Right ventricle myocardium inferior (tissue), 1 donor: ENCODE data around the gene TBL1X. TPM values are rescaled to one million over a fixed set of nuclear protein-coding genes. Genes with fewer than 3 reads are reported as not detected.
A peak's percentile ranks its signal among the peaks of the same experiment; 100 is the strongest.

Experiments
- ATAC-seq: fragments of 200-7000 bp; cut with Tn5 transposase; one replicate; pipeline ENCODE4 v1.9.1; 2020; ENCODE audit warnings: mild to moderate bottlenecking, moderate library complexity
- DNase-seq: peaks from one replicate; pipeline ENCODE4 v3.0.0; 2021; ENCODE audit errors: missing footprints
- intact Hi-C: fragments of 100-400 bp; cut with DNase I; formaldehyde crosslinking; loops from one replicate; pipeline ENCODE4 v1.11.0; 2022
- total RNA-seq: library from RNA; stranded (reverse); fragmentation: NEBNext Ultra II Directional; extraction: Animal tissue kit (Norgen Biotek cat#: 25700); gene quantifications from one replicate; pipeline ENCODE4 v1.2.1, GENCODE V29; 2021
- donor health status: DM: no; HTN: yes; CAD: no; lungs with severe emphysema.

Gene TBL1X
- total RNA-seq, 1 donor from 2014 or later = 10.6 TPM

DNA sequence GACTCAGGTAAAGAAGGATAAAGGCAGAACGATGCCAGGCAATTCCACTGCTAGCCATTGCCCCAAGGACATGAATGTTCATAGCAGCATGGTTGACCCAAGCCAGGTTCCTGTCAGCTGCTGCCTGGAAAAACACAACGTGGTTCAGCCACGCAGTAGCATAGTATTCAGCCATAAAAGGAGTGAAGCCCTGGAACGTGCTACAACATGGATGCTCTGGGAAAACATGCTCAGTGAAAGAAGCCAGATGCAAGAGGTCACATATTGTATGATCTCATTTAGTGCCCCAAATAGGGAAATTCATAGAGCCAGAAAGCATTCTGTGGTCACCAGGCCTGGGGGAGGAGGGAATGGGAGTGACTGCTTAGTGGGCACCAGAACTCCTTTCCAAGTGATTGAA is 170.9 kb downstream of the TBL1X start:
- intact Hi-C loops = no loop called here
- DNase-seq = no peak
- ATAC-seq = peak; percentile 64

DNA sequence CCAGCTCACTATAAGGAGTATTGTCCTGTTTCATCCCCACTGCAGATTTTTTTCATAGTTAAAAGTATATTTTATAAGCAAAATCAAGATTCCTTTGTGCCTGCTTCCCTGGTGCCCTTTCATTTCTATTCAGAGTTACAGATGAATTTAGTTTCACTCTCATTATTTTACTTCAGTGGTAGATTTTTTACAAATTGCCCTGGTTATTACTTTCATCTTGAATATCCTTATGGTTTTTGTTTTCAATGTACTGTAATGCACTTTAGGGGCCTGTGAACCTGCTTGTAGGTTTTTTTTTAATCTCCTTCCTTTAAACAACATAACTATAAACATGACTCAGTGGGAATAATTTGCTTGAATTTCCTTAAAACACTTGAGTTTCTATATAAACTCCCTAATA is 174.0 kb downstream of the TBL1X start:
- intact Hi-C loops = no loop called here
- ATAC-seq (no peak), DNase-seq (no peak)

DNA sequence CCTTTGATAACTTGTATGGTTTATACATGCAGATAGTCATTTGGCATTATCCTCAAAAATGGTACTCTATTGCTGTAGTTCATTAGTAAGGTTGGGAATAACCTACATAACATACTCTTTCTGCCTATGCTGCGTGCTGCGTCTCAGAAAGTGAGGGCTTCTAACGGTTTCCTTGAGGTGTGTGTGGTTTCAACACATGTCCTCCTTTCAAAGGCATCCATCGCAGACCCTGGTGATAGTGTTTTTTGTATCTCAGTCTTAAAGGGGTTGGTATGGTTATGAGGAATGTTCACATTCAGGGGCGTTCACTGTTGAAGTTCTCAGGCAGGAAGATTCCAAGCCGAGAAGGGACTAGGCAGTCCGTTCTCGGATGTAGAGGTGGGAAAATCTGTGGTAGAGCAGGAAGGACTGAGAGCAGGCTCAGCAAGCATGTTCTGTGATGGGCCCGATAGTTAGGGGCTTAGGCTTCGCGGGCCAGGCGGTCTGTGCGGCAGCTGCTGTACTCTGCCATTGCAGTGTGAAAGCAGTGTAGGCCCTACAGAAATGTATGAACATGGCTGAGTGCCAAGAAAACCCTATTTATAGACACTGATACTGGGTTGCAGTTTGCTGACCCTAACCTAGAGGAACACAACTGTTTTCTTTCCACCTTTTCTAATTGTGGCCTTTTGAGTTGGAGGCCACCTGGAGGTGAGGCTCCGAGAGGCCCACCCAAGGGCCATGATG is 177.6 kb downstream of the TBL1X start:
- no peak for ATAC-seq

DNA sequence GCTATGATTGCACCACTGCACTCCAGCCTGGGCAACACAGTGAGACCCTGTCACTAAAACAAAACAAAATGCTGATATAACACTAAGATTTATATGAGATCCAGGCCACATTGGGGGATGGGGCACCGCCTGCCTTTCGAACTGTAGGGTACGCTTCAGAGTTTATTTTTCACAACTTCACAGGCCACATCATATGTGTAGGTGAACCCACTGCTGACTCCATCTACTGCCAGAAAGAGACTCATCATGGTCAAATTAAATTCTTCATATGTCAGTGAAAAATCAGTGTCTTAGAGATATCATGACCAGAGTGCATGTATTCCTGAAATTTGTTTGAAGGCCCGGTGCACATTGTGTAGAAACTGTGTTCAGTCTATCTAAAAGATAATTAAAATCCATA is 178.9 kb downstream of the TBL1X start:
- DNase-seq (no peak), ATAC-seq (no peak)
- intact Hi-C loops = no loop called here

More for the DNA sequence above, 177.6 kb downstream of the TBL1X start:
- no peak for DNase-seq
- intact Hi-C loops = no loop called here

DNA sequence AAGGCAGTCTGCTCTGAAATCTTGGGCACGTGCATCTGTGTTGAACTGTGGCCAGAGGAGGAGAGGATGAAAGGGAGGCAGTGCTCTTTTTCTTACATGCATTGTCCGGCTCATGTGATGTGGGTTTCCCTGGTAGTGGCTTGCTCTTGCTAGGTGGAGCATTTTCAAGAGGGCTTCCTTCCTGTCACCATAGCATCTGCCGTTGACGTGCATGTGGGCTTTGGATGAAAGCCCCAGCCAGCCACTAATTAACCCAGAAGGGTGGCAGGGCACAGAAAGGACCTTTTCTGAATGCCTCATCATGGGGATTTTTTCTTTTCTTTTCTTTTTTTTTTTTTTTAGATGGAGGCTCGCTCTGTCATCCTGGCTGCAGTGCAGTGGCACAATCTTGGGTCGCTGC is 179.5 kb downstream of the TBL1X start:
- ATAC-seq (no peak), DNase-seq (no peak)
- intact Hi-C loops = no loop called here

DNA sequence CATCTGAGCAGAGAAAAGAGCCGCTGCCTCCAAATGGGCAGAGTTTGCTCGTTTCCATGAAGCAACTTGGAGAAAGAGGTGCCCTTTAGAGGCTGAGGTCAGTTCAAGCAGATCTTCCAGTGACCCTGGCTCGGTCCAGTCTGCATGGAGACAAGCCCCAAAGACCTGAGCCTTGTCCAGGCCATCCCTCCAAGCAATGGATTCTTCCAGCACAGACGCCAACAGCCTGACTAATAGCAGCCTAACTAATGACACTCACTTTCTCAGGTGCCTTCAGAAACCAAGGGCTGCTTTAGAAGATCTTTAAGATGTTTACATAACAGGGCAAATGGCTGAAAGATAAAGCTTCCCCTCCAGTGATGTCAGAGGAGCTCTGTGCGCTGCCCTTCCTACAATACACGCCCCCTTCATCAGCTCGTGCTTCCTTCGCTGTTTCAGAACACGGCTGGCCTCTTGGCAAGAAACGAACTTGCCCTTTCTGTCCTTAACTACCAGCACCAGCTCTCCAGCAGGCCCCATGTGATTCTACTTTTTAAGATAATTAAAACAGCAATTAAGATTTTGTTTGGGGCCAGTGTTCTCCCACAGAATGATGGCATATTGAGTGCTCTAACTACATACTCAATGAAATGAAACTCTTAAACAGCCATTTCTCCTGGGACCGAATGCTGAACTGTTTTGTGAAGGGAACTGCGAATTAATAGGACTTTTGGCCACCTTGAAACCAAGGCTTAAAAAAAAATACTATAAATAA is 181.8 kb downstream of the TBL1X start:
- intact Hi-C loops = no loop called here
- DNase-seq (no peak), ATAC-seq (no peak)

DNA sequence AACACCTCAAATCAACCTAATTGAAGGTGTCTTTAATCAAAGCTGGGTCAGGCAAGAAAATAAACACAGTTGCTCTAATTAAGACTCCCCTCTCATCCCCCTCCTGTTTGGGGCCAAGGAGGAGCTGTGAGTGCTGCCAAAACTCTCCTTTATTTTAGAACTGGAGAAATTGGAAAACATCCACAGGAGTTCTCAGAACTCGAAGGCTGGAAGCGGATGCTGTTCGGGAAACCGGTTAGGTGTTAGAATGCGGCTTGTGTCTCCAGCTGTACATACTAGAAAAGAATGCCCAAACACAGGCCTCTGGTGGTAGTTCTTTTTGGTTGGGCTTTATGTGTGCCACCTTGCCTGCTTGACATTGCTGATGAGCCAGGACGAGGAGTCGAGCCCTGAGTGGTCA is 182.6 kb downstream of the TBL1X start:
- DNase-seq (no peak), ATAC-seq (no peak)
- intact Hi-C loops = no loop called here

DNA sequence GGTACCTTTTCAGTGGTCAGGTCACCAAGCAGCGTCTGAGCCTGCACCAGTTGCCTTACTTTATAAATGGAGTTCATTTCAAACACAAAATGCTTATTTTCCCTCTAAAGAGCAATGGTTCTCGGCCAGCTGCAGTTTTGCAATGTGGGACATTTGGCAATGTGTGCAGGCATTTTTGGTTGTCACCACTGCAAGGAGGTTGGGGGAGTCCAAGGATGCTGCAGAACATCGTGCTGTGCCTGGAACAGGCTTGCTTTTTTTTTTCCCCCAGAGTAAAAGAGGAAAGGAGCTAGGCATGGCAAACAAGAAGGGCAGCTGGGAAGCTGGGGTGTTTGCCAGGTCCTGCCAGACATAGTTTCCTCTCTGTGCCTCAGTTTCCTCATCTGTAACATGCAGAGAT is 185.2 kb downstream of the TBL1X start:
- DNase-seq (no peak), ATAC-seq (peak; percentile 60)
- intact Hi-C loops = no loop called here

DNA sequence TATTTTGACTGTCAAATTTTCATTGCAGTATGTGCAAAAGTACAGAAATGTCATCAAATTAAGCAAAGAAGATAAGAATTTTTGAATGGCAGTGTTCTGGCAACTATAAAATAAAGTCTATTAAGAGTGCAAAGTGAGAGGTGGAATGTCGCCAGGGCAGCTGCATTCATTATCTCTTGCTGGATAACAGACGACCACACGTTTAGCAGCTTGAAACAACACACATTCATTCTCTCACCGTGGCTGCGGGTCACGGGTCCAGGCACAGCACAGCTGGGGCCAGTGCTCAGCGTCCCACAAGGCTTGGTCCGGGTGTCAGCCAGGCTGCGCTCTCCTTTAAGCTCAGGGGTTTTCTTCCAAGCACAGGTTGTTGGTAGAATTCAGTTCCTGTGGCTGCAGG is 186.9 kb downstream of the TBL1X start:
- DNase-seq (no peak), ATAC-seq (peak; percentile 56)
- intact Hi-C loops = no loop called here

DNA sequence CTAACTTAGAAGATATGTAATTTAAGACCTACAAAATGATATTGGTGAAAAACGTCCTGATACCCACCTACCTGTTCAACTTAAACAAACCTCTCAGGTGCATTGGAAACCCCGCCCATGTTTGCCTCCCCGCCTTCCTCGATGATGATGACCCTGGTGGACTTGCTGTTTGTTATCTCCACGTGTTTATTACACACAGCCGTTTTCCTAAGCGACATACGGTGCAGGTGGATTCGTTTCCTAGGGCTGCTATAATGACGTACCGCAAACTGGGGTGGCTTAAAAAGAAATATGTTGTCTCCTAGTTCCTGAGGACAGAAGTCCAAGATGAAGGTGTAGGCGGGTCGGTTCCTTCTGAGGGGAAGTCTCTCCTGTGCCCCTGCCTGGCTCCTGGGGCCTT is 190.1 kb downstream of the TBL1X start:
- ATAC-seq (no peak), DNase-seq (no peak)
- intact Hi-C loops = no loop called here

DNA sequence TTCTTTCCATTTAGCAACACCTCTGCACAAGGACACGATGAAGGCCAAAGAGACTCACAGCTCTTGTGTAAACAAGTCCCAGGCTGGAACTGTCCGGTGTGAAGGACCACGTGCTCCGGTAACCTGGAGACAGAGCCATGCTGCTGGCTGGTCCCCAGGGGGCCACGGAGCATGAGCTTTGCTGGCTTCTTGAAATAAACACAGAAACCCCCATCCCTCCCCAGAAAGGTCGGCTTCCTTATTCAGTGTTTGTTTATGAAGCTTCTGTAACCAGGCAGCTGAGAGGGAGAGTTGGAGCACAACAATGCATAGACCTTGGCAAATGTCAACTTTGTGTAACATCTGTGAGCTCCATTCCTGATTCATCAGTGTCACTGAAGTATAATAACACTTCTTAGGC is 191.4 kb downstream of the TBL1X start:
- ATAC-seq = peak; percentile 80

DNA sequence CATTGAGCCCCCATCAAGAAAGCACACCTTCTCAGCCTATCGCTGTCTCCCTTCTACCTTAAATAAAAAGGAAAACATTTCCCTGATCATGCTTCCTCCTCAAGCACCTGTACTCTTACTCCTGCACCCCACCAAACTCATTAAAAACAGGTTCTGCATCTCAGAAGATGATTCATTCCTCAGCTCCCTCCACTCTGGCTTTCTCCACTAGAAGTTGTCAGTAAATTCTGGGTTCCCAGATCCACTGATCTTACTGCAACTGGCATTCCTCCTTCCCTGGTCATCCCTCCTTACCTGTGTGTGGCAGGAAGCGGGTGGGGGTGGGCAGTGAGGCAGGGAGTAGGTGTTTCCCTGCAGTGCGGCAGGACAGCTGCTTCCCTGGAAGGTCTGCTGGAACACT is 192.0 kb downstream of the TBL1X start:
- DNase-seq (no peak), ATAC-seq (no peak)
- intact Hi-C loops = no loop called here

More for the DNA sequence above, 191.4 kb downstream of the TBL1X start:
- no peak for DNase-seq
- intact Hi-C loops = no loop called here

DNA sequence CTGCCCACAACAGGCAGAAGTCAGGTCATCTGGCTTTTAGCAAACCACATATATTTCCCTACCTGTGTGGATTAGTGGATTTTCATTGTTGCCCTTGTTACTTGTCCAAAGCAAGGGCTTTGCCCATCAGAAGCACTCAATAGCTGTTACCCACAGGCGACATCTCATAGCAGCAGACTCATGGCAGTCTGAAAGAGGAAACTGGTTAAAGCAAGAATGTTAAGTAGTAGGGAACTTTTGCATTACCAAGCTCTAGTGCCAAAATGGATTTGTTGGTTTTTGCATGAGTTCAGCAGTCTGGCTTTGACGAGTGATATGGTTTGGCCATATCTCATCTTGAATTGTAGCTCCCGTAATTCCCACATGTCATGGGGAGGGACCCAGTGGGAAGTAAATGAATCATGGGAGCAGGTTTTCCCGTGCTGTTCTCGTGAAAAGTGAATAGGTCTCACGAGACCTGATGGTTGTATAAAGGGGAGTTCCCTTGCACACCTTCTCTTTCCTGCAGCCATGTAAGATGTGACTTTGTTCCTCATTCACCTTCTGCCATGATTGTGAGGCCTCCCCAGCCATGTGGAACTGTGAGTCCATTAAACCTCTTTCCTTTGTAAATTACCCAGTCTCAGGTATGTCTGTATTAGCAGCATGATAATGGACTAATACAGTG is 192.9 kb downstream of the TBL1X start:
- DNase-seq (no peak), ATAC-seq (no peak)
- intact Hi-C loops = no loop called here

DNA sequence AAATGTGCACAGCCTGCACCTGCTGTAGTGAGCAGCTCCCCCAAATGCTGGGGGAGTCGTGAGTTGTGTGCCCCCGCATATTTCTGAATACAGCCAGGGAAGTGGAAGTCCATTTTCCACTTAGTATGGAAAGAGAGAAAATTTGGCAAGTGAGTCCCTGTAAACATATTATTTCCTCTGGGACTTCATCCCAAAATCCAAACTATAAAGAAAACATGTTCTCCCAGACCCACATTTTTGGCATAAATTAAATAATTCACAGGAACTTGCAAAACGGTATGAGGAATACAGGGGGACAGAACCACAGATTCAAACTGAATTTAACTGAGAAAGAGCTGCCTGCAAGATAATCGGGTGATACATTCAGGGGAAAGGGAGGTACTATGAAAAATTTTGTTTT is 193.6 kb downstream of the TBL1X start:
- DNase-seq = no peak
- no peak for ATAC-seq
- intact Hi-C loops = no loop called here

DNA sequence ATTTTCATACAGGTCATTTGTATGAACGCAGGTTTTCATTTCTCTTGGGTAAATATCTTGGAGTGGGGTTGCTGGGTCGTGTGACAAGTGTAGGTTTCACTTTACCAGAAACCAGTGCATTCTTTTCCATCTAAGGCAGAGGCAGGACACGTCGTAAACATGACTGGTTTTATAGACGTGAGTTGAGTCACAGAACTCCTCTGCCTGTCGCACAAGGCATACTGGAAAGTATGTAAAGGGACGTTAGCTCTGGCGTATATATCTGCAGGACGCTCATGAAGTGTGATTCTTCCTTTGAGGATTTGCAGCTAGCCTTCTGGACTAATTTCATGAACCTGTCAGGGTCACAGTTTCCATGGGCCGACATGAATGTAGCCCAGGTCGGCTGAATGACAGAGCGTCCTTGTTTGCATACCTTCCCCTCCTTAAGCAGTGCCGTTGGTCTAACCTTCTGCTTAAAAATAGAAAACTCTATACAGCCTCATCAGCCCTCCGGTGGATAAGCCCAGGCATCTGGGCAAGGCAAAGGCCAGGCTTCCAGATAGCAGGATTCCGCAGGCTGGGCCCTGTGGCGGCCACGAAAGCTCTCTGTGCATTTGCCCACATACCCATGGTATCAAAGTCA is 194.8 kb downstream of the TBL1X start:
- intact Hi-C loops = no loop called here
- DNase-seq (no peak), ATAC-seq (no peak)

DNA sequence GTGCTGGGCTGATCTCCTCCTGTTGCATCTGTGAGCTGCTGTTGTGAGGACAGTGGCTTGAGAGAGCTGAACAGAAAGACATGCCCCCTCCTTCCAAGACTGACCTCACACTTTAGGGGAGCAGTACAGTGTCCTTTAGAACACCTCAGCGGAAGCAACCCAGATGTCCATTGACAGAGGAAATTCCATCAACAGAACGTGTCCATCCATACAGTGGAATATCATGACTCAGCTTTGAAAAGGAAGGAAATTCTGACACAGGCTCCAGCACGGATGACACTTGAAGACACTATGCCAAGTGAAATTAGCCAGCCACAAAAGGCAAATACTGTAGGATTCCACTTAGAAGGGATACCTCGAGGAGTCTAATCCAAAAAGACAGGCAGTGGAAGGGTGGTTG is 197.3 kb downstream of the TBL1X start:
- ATAC-seq = no peak
- intact Hi-C loops = no loop called here
- no peak for DNase-seq

DNA sequence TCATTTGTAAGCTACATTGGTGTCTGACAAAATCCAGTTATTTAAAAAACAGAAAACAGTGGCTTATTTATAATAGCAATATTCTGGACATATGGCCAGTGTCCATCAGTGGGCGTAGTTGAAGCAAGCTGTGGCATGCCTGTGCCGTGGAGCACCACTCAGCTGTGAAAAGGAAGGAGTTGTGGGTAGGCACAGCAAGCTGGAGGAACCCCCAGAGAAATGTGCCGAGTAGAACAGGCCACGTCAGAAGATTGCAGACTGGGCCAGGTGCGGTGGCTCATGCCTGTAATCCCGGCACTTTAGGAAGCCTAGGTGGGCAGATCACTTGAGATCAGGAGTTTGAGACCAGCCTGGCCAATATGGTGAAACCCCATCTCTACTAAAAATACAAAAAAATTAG is 198.4 kb downstream of the TBL1X start:
- no peak for DNase-seq
- no peak for ATAC-seq
- intact Hi-C loops = no loop called here

DNA sequence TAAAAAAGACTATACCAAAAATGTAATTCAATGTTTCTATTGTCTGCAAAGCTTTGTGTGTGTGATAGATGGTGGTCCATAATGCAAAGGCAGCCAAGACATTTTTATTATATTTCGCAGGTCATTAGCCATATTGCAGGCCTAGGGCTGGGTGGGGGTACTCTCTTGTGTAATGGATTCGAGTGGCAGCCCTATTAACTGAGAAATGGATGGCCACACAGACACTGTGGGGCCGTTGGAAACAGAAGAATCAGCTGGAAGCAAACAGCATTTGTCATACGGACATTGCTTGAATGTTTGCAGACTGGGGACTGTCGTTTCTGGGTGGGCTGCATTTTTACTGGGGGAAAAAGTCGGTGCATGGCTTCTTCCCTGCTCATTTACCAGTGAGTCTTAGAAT is 199.4 kb downstream of the TBL1X start:
- ATAC-seq = no peak
- no peak for DNase-seq
- intact Hi-C loops = no loop called here

DNA sequence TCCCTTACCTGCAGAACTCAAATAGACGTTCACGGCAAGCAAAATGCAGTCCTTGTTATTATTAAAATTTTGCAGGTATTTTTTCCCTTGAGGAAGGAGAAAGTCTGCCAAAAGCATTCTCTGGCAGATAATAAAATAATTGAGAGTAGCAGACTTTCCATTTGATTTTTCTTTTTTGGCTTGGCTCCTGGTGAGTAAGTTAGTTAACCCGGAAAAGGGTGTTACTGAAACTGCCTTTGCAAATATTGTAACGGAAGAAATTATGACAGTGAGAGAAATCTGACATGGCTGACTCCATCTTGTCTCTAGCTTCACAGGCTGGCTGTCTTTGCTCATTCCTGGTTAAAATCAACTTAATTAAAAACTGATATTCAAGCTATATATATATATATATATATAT is 200.3 kb downstream of the TBL1X start:
- intact Hi-C loops = no loop called here
- DNase-seq (no peak), ATAC-seq (no peak)

DNA sequence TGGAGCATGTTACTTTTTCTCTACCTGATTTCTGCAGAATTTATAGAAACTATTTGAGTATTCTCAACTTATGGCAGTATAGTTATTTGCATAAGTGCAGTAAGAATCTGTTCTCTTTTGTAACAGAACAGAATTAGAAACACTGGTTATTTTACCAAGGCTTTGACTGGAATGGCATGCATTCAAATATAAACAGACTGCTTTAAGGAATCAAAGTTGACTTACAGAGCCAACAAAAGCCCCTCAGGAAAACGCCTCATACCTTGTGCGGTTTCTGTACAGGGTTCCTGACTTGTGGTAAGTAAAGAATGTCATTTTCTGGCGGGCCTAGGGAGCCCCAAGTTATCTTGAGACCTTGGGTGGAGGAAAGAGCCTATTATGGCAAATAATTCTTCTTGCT is 203.7 kb downstream of the TBL1X start:
- ATAC-seq (no peak), DNase-seq (no peak)
- intact Hi-C loops = no loop called here
